Upper lobe of left lung (tissue), 6 donors: ENCODE results near the gene ATP1B2. TPM values are rescaled to one million over a fixed set of nuclear protein-coding genes. Genes with fewer than 3 reads are reported as not detected.

Source experiments
- ATAC-seq, 2 donors: fragments of 200-7000 bp; cut with Tn5 transposase; one replicate each; pipeline ENCODE4 v1.9.1; 2022; ENCODE audit warnings: mild to moderate bottlenecking in 2 of 2, moderate library complexity in 2 of 2; ENCODE audit not compliant: low FRiP score in 2 of 2
- DNase-seq, 2 donors: peaks; one replicate each; pipeline ENCODE4 v3.0.0-alpha.2; 2019 to 2020
- H3K27ac ChIP-seq, 4 donors: fragments of 200-600 bp; sonication (generic); one replicate each; pipeline ENCODE4 v1.5.1; 2016 to 2019
- H3K27me3 ChIP-seq, 4 donors: fragments of 200-600 bp; sonication (generic); one replicate each; pipeline ENCODE4 v1.5.1; 2017 to 2019
- H3K36me3 ChIP-seq, 4 donors: fragments of 200-600 bp; sonication (generic); one replicate each; pipeline ENCODE4 v1.5.1; 2016 to 2019
- H3K4me1 ChIP-seq, 4 donors: fragments of 200-600 bp; sonication (generic); one replicate each; pipeline ENCODE4 v1.5.1; 2018 to 2019
- H3K4me3 ChIP-seq, 4 donors: fragments of 200-600 bp; sonication (generic); one replicate each; pipeline ENCODE4 v1.5.1; 2017 to 2019; ENCODE audit warnings: mild to moderate bottlenecking in 2 of 4, moderate library complexity in 1 of 4
- H3K9me3 ChIP-seq, 4 donors: fragments of 200-600 bp; sonication (generic); one replicate each; pipeline ENCODE4 v1.5.1; 2018 to 2019
- EP300 ChIP-seq, 4 donors: sonication (generic); formaldehyde crosslinking; IDR thresholded peaks; one replicate each; pipeline ENCODE4 v1.5.1; 2017; ENCODE audit warnings: antibody characterized with exemption in 4 of 4, control low read depth in 2 of 4
- POLR2A ChIP-seq, 4 donors: fragments of 450-650 bp; IDR thresholded peaks; one replicate each; pipeline ENCODE4 v1.5.1; 2016 to 2017; ENCODE audit warnings: antibody characterized with exemption in 4 of 4, mild to moderate bottlenecking in 2 of 4
- POLR2AphosphoS5 ChIP-seq, 2 donors: sonication (generic); formaldehyde crosslinking; IDR thresholded peaks; one replicate each; pipeline ENCODE4 v1.5.1; 2017; ENCODE audit warnings: antibody characterized with exemption in 2 of 2
- WGBS, 2 donors: methylation state at CpG; one replicate each; pipeline ENCODE4 v1.1.5; 2017 to 2018; 5-methylcytosine and 5-hydroxymethylcytosine counted together
- total RNA-seq, 6 donors: library from RNA; depleted of rRNA in 4 of 6; stranded (reverse); fragments of >200 nt in 4 of 6; gene quantifications; one replicate each; pipeline versions ENCODE4 v1.1.0 to v1.2.1, GENCODE V29; 2016 to 2021
- TF ChIP-seq, protein P1 (sequence below), 6 experiments: fragments of 450-650 bp in 4 of 6; fragments of 200-600 bp in 2 of 6; sonication (generic) in 2 of 6; IDR thresholded peaks; one replicate each; pipeline ENCODE4 v1.5.1; 2016 to 2019; ENCODE audit warnings: antibody characterized with exemption in 6 of 6
- donor health status: DM: no; HTN: no; CAD: no; lungs with moderate emphysema.
- donor health status: DM: no; HTN: yes; CAD: no; lungs with severe emphysema.

Gene ATP1B2
- total RNA-seq, 6 donors from 2014 or later: 0.46 to 2.2 (median 0.97) TPM; not detected in 2

- DNase-seq: peak; percentile 98 to 99
- 0 to 1% methylated on average over 16 to 51 of the region's 51 CpGs for WGBS, 2 donors
- ATAC-seq: peak; percentile 94 to 97
These were observed 37.4 kb downstream of the ATP1B2 start, which contains the start of gene WRAP53 for GRCh38 chr17:7687908-7688807. Gene WRAP53, plus strand, starts transcription at chr17:7688477. Its CDS starts 172 bp downstream, at chr17:7688649.

GRCh38 chr17:7688808-7689316 lies 38.1 kb downstream of the ATP1B2 start:
- DNase-seq: no peak
- H3K4me3 ChIP-seq: peak overlapping the region; percentile 35 to 88 (median 68)
- H3K36me3 ChIP-seq: peaks cover 0 to 16% (median 0%) of the 10 kb centered on the region in 4 donors
- H3K9me3 ChIP-seq: no peaks in the 10 kb centered on the region
- peaks cover 16 to 30% (median 22%) of the 10 kb centered on the region in 4 donors for H3K4me1 ChIP-seq
- ATAC-seq: no peak
- H3K27ac ChIP-seq: peak overlapping the region; percentile 28 to 93 (median 74)
- WGBS, 2 donors: 7 to 25% methylated on average over 12 to 13 of the region's 13 CpGs
- H3K27me3 ChIP-seq: no peaks in the 10 kb centered on the region
- no peak for TF ChIP-seq EP300 (IDR thresholded peaks at IDR 0.05)
- TF ChIP-seq POLR2A (IDR thresholded peaks at IDR 0.05): no peak
- TF ChIP-seq, protein P1, sequence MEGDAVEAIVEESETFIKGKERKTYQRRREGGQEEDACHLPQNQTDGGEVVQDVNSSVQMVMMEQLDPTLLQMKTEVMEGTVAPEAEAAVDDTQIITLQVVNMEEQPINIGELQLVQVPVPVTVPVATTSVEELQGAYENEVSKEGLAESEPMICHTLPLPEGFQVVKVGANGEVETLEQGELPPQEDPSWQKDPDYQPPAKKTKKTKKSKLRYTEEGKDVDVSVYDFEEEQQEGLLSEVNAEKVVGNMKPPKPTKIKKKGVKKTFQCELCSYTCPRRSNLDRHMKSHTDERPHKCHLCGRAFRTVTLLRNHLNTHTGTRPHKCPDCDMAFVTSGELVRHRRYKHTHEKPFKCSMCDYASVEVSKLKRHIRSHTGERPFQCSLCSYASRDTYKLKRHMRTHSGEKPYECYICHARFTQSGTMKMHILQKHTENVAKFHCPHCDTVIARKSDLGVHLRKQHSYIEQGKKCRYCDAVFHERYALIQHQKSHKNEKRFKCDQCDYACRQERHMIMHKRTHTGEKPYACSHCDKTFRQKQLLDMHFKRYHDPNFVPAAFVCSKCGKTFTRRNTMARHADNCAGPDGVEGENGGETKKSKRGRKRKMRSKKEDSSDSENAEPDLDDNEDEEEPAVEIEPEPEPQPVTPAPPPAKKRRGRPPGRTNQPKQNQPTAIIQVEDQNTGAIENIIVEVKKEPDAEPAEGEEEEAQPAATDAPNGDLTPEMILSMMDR (IDR thresholded peaks at IDR 0.05): no peak
- no peak for TF ChIP-seq POLR2AphosphoS5 (IDR thresholded peaks at IDR 0.05)

More at GRCh38 chr17:7687908-7688807, 37.4 kb downstream of the ATP1B2 start, which contains the start of gene WRAP53:
- peak within 1 kb of the TSS; percentile 88 to 96 (median 94) for H3K27ac ChIP-seq
- H3K9me3 ChIP-seq: no peaks in the 10 kb centered on the region
- H3K4me1 ChIP-seq: peaks cover 16 to 30% (median 22%) of the 10 kb centered on the region in 4 donors
- no peaks in the 10 kb centered on the region for H3K27me3 ChIP-seq
- H3K4me3 ChIP-seq: peak within 1 kb of the TSS; percentile 63 to 88 (median 76)
- TF ChIP-seq, protein P1 (IDR thresholded peaks at IDR 0.05): peak; percentile 96 to 100 (median 98)
- TF ChIP-seq EP300 (IDR thresholded peaks at IDR 0.05) (peak in 1 of 4 donors; percentile 15), POLR2A (IDR thresholded peaks at IDR 0.05) (peak in 2 of 4 donors; percentile 32 to 47), POLR2AphosphoS5 (IDR thresholded peaks at IDR 0.05) (peak; percentile 71 to 78)
- peaks cover 0 to 10% (median 0%) of the 10 kb centered on the region in 4 donors for H3K36me3 ChIP-seq

DNA sequence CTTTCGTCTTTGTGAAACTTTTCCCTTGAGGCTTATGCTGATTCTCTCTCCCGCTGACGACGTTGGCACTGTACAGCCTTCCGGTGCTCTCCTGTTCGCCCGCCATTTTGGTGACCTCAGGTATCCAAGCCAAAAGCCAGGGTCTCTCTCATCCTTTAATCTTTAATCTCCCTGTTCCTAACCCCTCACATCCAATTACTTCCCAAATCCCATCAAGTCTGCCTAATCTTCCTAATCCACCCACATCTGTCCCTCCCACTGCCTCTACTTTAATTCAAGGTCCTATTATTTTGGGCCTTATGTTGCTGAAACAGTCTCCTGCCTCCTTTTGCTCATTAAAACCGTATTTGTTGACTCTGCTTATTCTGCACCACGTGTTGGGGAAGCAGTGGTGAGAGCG lies 44.9 kb downstream of the ATP1B2 start:
- Histone ChIP-seq H3K4me3 (no peak overlapping the region), H3K36me3 (peaks cover 0 to 27% (median 7%) of the 10 kb centered on the region in 4 donors), H3K9me3 (no peaks in the 10 kb centered on the region), H3K27me3 (no peaks in the 10 kb centered on the region), H3K4me1 (no peaks in the 10 kb centered on the region), H3K27ac (no peak overlapping the region)
- no peak for TF ChIP-seq POLR2A (IDR thresholded peaks at IDR 0.05)
- TF ChIP-seq, protein P1 (IDR thresholded peaks at IDR 0.05): no peak
- TF ChIP-seq EP300 (IDR thresholded peaks at IDR 0.05): no peak
- no peak for TF ChIP-seq POLR2AphosphoS5 (IDR thresholded peaks at IDR 0.05)
- 96 to 97% methylated on average over 9 to 10 of the region's 10 CpGs for WGBS, 2 donors
- DNase-seq (no peak), ATAC-seq (no peak)

- no peaks in the 10 kb centered on the region for H3K4me1 ChIP-seq
- no peaks in the 10 kb centered on the region for H3K27me3 ChIP-seq
- TF ChIP-seq EP300 (IDR thresholded peaks at IDR 0.05) (no peak), POLR2A (IDR thresholded peaks at IDR 0.05) (no peak), POLR2AphosphoS5 (IDR thresholded peaks at IDR 0.05) (no peak)
- TF ChIP-seq, protein P1 (IDR thresholded peaks at IDR 0.05): no peak
- H3K36me3 ChIP-seq: peaks cover 3 to 45% (median 29%) of the 10 kb centered on the region in 4 donors
- 97 to 99% methylated on average over 4 of the region's 4 CpGs for WGBS, 2 donors
- ATAC-seq: no peak
- no peaks in the 10 kb centered on the region for H3K9me3 ChIP-seq
- DNase-seq: no peak
- no peak overlapping the region for H3K27ac ChIP-seq
- no peak overlapping the region for H3K4me3 ChIP-seq
These were observed 47.3 kb downstream of the ATP1B2 start for GRCh38 chr17:7697828-7698588.
